Measurements from ENCODE around the gene WNT9A.

DNA sequence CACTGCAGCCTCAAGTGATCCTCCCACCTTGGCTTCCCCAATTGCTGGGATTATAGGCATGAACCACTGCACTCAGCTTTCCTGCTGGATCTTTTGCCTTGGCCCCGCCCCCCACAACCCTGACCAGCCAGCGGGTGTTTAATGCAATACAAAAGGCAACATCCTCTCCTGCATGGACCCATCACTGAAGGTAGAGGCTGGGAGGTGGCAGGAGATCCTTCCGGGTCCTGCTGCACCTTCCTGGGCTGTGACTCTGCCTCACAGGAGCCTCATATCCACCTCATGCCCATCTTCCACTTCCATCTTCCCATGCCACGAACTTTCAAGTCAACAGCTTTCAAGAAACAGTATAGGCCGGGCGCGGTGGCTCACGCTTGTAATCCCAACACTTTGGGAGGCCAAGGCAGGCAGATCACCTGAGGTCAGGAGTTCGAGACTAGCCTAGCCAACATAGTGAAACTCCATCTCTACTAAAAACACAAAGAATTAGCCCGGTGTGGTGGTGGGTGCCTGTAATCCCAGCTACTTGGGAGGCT lies 11.7 kb upstream of the WNT9A start:
- TF ChIP-seq ZNF274 (IDR thresholded peaks at IDR 0.05; ENCODE audit: low read depth, low read length) (no peak), SUZ12 (IDR thresholded peaks at IDR 0.05; ENCODE audit: extremely low read depth, insufficient read depth, insufficient read length) (no peak), YY1 (IDR thresholded peaks at IDR 0.05; ENCODE audit: insufficient read depth, insufficient read length) (no peak)

All from NT2/D1 (cell line).